ENCODE data around the gene KIAA0408.

KIAA0408 gene

GRCh38 chr6:127464161-127464880 lies 5.1 kb upstream of the KIAA0408 start:
- no peak overlapping the region for H3K4me3 ChIP-seq (ENCODE audit: low read depth, low read length)
- no peak for TF ChIP-seq CTCF (IDR thresholded peaks at IDR 0.05; ENCODE audit: low read depth, low read length)

GRCh38 chr6:127463056-127463455 lies 3.9 kb upstream of the KIAA0408 start:
- no peak overlapping the region for H3K4me3 ChIP-seq (ENCODE audit: low read depth, low read length)
- TF ChIP-seq CTCF (IDR thresholded peaks at IDR 0.05; ENCODE audit: low read depth, low read length) = no peak

- no peak for TF ChIP-seq CTCF (IDR thresholded peaks at IDR 0.05; ENCODE audit: low read depth, low read length)
- H3K4me3 ChIP-seq (ENCODE audit: low read depth, low read length) = no peak overlapping the region
Measured at GRCh38 chr6:127462376-127462775, 3.2 kb upstream of the KIAA0408 start.

GRCh38 chr6:127460465-127460864 lies 1.3 kb upstream of the KIAA0408 start:
- no peak for TF ChIP-seq CTCF (IDR thresholded peaks at IDR 0.05; ENCODE audit: low read depth, low read length)
- no peak overlapping the region for H3K4me3 ChIP-seq (ENCODE audit: low read depth, low read length)

- peak overlapping the region; percentile 29 for H3K4me3 ChIP-seq (ENCODE audit: low read depth, low read length)
- TF ChIP-seq CTCF (IDR thresholded peaks at IDR 0.05; ENCODE audit: low read depth, low read length) = no peak
Measured at GRCh38 chr6:127458817-127459216, 372 bp downstream of the KIAA0408 start.

GRCh38 chr6:127458222-127458621 lies 967 bp downstream of the KIAA0408 start:
- no peak for TF ChIP-seq CTCF (IDR thresholded peaks at IDR 0.05; ENCODE audit: low read depth, low read length)
- no peak overlapping the region for H3K4me3 ChIP-seq (ENCODE audit: low read depth, low read length)

- no peak for TF ChIP-seq CTCF (IDR thresholded peaks at IDR 0.05; ENCODE audit: low read depth, low read length)
- H3K4me3 ChIP-seq (ENCODE audit: low read depth, low read length) = no peak overlapping the region
Measured at GRCh38 chr6:127457456-127458064, 1.6 kb downstream of the KIAA0408 start.
